MM.1S (cell line): ENCODE results near the gene MYL9.

Experiments used
- EZH2 ChIP-seq: fragments of 300-600 bp; sonication (generic); optimal IDR thresholded peaks from 2 replicates; pipeline ENCODE3; 2017; ENCODE audit warnings: low read depth, mild to moderate bottlenecking, antibody characterized with exemption, low read length, mixed read lengths
- TF ChIP-seq, protein P1 (sequence below): fragments of 300-600 bp; sonication (generic); IDR thresholded peaks from 2 replicates; pipeline ENCODE4 v1.5.1; 2016; ENCODE audit warnings: antibody characterized with exemption, low read length, mixed read lengths

DNA sequence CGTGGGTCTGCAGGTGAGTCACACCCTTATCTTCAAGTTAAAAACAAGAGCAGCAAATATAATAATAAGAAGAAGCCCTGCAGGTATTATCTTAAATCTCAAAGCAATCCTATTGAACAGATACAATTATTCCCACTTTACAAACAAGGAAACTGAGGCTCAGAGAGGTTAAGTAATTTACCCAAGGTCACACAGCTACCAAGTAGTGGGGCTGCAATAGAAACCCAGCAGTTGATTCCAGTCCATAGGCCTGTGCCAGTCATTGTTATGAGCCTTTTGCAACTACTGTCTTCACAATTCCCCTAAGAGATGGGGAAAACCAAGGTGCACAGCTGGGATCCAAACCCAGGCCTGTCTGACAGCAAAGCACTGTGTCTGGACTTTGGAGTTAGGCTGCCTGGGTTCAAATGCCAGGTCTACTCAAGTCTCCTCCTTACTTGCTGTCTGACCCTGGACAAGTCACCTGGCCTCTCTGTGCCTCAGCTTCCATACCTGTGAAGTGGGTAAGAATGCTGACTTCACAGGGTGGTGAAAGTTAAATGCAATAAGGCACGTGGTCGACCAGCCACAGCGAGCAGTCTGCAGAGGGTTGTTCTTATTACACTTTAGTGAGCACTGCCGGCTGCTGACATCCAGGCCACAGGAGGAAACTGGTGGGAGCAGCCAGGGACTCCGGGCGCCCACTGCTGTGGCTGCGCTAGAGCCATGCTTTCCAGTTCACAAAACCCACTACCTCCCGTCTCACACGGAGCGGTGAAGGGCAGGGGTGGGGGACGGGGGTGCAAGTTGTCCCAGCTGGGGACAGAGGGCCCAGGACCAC, 6.1 kb downstream of the MYL9 start:
- TF ChIP-seq, protein P1, sequence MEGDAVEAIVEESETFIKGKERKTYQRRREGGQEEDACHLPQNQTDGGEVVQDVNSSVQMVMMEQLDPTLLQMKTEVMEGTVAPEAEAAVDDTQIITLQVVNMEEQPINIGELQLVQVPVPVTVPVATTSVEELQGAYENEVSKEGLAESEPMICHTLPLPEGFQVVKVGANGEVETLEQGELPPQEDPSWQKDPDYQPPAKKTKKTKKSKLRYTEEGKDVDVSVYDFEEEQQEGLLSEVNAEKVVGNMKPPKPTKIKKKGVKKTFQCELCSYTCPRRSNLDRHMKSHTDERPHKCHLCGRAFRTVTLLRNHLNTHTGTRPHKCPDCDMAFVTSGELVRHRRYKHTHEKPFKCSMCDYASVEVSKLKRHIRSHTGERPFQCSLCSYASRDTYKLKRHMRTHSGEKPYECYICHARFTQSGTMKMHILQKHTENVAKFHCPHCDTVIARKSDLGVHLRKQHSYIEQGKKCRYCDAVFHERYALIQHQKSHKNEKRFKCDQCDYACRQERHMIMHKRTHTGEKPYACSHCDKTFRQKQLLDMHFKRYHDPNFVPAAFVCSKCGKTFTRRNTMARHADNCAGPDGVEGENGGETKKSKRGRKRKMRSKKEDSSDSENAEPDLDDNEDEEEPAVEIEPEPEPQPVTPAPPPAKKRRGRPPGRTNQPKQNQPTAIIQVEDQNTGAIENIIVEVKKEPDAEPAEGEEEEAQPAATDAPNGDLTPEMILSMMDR, result no peak
- no peak for TF ChIP-seq EZH2
